ENCODE data around the gene PVALEF.

PVALEF gene

DNA sequence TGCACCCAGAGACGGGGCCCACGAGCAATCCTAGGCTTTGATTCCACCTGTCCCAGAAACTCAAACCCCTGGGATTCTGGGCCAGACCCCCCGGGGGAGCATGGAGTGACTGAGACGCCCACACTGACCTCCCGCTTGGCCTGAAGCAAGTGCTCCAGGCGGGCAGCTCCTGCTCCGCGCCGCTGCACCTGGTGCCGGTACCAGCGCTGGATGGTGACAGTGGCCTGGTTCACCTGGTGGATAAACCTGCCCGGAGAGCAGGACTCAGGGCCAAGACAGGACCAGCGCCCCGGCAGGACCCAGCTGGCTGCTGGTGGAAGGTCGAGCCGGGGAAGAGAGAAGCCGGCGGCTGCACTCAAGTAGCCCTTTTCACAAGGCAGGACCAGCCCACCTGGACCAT is 34.9 kb downstream of the PVALEF start:
- no peak for DNase-seq

DNA sequence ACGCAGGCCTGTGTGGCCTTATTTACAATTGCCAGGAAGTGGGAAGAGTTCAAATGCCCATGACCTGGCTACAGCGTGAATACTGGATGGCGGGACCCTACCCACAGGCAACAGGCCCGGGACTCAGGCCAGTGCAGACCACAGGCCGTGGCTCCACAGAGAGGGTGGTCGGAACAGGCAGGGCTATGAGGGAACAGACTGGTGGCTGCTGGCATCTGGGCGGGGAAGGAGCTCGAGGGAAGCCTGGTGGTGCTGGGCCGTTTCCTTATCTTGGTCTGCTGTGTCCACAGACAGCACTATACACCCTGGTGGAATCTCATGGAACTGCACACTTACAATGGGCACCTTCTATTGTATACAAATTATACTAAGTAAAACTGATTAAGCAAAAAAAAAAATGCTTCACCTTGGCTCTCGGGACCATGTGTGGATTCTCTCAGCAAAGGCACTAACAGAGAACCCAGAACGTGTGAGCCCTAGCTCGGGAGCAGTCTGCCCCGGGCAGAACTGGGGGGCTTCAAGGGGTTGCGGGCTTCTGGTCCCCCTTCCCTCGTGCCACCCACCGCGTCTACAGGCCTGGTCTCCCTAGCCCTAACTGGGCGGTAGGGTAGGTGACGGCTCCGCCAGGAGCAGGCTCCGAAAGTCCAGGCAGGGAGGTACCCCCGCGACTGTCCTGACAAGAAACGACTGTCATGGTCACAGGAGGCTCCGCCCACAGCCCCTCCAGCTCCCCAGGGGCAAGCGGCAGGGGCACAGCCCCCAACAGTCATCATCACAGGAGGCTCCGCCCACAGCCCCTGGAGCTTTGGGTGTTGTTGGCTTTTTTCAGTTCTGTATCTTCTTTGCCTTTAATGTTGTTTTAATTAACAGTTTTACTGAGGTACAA is 35.6 kb downstream of the PVALEF start:
- DNase-seq: peak; percentile 80

DNA sequence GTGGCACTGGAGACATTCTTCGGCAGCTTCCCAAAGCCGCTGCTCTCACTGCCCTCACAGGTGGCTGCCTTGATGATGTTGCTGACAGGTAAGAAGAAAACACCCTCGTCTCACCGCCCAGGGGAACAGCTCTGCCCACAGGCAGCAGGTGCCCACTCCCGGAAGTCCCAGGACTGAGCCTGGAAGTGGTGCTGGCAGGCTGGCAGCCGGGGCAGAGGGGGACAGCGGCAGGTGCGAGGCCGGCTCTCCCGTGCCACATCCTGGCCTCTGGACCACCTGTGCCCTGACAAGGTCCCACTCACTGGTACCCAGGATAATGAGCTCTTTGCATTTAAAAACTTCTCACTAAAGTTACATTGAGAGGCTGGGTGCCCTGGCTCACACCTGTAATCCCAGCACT is 37.0 kb downstream of the PVALEF start:
- DNase-seq: no peak

DNA sequence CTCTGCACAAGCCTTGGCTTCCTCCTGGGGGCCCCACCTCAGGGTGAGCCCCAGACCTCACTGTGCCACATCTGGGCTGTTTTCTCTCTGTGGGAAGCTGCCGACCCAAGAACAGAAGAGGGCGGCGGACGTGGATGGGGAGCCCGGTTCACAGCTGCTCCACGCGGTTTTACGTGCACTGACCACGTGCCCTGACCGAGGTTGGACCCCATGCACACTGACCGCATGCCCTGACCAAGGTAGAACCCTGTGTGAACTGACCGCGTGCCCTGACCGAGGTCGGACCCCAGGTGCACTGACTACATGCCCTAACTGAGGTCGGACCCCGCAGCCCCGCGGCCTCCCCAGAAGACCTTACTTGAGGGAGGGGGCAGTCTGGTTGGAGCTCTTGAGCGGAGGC is 37.8 kb downstream of the PVALEF start:
- DNase-seq: no peak

DNA sequence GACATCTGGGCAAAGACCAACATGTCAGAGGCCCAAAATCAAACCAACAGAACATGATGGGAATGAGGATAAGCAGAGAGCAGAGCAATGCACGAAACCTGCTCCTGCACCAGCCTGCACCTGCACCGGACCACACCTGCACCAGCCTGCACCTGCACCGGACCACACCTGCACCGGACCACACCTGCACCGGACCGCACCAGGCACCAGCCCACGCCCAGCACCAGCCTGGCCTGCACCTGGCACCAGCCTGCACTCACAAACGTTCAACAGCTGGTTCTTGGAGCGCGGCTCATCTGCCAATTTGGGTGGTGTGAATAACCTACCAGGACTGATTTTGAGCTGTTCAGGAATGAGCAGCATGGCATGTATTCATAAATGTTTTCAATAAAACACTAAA is 39.3 kb downstream of the PVALEF start:
- DNase-seq: no peak

DNA sequence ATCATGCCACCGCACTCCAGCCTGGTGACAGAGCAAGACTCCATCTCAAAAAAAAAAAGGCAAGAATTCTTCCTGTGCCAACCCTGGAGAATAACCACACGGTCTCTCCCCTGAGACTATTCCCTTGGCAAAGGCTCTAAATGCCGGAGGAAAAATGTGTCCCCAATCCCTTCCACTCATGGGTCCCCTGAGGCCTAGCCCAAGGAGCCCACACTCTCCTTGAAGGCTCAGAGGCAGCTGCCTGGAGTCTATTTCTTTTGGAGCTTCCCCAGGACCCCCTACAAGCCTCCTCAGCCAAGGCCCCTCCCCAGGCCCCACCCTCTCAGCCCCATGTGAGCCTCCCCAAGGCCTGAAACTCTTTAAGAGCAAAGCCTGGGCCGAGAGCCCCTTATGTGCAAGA is 40.9 kb downstream of the PVALEF start:
- DNase-seq: no peak

DNA sequence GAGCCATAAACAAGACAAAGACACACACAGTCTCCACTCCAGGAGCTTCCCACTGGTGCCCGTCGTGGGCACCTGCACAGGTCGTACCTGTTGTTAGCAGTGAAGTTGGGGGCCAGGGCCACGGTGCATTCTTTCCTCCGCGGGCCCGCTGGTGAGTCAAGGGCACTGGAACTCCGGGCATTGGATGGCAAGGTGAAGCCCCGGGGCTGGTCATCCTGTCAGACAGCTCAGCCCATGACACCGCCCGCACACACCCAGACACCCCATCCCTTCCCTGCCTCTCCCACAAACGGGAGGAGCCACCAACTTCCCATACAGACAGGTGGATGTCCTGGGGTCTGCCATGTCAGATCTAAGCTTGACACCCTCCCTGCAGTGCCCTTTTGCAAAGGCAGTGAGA is 41.4 kb downstream of the PVALEF start:
- DNase-seq: no peak

DNA sequence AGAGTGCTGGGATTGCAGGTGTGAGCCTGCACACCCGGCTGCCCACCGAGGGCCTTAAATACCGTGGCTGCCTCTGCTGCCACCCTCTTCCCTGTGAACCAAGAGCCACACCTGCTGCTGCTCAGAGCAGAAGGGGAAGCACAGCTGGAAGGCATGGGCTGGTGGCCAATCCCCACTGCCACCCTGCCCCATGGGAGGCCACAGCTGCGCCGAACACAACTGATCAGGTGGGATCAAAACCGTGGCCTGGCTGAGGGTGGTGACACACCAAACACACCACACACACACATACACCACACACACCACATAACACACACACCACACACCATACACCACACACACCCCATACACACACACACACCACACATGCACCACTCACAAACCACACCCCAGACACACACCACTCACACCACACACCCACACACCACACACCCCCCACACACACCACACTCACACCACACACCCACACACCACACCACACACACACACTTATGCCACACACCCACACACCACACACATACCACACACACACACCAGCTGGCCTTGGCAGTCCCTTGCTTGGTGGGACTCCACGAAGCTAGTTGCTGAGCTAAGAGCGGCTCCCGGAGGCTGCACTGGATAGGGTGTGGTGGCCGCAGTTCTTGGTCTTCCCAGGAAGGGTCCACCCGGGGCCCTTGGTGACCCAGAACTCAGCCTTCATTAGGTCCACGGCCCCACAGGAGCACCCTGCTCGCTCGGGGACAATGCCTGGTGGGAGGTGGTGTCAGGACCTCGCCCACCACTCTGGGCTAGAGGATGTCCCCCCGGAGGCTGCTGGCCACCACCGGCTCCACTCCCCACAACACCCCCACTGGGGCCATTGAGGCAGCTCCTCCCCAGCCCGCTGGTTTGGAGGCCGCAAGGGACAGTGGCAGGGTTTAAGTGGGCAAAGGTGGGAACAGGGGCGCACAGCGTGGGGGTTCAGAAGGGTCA is 42.6 kb downstream of the PVALEF start:
- no peak for DNase-seq

DNA sequence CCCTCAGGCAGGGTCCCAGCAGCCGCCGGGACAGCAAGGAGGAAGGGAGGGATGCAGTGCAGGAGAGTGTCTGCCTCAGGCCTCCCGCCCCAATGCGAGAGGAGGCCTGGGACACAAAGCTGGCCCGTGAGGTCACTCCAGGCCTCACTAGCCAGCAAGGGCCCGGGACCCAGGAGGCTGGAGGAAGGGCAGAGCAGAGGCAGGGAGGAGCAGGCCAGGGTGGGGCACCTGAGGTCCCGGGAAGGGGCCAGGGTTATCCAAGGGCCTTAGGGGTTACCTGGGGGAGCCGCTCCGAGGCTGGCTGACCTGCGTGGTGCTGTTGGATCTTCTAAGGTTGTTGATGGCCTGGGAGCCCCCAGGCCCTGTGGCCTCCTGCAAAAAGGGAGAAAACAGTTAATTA is 43.3 kb downstream of the PVALEF start:
- DNase-seq: no peak

DNA sequence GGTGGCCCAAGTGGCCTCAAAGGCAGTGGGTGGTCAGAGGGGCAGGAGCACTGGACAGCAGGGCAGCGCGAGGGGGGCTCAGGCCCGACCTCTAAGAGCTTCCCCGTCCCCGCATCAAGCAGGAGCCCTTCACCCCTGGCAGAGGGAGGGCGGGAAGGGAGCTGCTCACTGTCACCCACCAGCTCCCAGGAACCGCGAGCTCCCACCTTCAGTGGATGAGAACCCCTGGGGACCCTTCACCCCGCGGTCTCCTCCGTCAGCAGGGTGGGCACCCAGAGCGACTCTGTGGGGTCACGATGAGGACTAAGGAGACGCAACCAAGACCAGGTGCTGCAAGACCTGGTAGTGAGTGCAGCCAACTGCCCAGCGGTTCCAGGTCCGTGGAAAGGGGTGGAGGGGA is 43.8 kb downstream of the PVALEF start:
- no peak for DNase-seq

DNA sequence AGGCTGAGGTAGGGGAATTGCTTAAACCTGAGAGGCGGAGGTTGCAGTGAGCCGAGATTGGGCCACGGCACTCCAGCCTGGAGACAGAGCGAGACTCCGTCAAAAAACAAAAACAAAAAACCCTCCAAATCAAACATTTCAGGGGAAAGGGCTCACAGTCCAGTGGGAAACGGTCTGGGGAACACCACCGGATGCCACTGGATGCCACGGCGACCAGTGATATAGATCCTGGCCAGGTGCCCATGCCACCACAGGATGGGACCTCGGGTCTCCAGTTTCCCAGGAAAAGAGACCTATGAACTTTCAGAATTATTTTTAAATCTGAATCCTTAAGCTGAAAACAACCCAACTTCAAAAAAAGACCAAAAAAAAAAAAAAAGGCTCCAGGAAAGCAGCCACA is 45.2 kb downstream of the PVALEF start:
- DNase-seq: no peak

DNA sequence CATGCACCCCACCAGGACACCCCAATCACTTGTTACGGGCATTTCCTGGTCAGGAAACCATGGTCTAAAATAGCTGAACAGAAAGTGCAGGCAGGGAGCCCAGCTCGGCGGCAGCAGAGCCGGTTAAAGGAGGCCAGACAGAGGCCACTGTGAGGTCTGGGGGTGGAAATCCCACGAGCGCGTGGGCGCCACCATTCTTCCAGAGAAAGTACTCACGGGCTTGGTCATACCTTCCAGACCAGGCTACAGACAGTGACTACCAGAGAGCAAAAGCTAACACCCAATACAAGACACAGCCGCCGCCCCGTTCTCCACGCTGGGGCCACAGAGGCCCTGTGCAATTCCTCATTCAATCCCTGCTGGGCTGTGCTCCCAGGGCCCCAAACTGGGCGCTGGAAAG is 45.6 kb downstream of the PVALEF start:
- no peak for DNase-seq

DNA sequence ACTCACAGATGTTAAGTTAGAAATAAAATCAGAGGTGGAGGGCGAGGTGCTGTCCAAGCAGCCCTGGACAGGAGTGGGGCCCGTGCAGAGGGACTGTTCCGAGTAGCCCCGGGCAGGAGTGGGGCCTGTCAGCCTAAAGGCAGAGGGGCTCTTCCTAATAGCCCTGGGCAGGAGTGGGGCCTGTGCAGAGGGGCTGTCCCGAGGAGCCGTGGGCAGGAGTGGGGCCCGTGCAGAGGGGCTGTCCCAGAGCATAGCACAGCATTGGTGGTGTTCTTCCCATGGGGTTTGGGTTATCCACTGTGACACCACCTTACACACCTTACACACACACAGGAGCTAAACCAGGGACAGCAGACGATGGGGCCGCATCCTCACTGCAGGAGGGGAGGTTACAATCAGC is 47.1 kb downstream of the PVALEF start:
- no peak for DNase-seq

DNA sequence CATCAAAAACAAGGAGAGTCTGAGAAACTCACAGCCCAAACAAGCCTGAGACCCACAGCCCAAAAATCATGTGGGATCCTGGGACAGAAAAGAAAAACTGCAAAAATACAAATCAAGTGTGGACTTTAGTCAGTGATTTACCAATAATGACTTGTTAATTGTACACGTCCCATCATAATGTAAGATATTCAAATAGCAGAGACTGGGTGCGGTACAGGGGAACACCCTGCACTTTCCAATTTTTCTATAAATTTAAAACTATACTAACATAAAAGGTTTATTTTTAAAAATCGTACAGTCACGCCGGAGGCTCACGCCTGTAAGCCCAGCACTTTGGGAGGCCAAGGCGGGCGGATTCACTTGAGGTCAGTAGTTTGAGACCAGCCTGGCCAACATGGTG is 48.7 kb downstream of the PVALEF start:
- no peak for DNase-seq

DNA sequence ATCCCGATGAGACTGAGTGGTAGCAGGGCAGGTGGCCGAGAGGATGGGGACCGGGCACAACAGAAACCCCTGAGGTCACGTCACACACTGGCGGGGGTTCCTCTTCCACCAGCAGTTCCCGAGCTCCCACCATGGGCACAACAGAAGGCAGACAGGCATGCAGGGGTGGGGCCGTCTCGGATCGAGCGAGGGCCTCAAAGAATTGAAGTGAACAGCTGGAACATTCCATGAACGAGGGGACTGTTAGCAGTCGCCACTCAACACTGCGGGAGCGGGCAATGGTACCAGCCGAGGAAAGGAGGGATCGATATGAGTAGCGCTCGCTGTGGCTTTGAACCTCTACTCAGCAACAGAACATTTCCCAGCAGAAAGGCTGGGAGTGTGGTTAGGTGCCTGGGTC is 52.2 kb downstream of the PVALEF start:
- DNase-seq: no peak

DNA sequence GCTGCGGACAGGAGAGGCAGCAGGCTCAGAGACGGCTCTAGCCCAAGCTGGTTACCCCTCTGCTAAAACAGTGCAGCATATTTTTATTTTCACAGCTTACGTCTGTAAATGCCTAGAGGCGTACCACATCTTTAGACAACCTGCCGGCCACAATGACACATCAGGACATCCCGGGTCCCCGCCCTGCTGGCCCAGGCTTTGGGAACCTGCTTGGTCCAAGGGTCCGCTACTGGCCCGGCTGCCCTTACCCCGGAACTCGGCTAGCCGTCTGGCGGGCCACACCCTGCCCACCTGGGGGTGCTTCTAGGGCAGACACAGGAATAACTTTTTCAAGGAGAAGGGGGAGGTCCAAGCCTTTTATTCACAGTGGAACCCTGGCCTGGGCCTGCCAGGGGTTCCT is 53.2 kb downstream of the PVALEF start:
- no peak for DNase-seq

DNA sequence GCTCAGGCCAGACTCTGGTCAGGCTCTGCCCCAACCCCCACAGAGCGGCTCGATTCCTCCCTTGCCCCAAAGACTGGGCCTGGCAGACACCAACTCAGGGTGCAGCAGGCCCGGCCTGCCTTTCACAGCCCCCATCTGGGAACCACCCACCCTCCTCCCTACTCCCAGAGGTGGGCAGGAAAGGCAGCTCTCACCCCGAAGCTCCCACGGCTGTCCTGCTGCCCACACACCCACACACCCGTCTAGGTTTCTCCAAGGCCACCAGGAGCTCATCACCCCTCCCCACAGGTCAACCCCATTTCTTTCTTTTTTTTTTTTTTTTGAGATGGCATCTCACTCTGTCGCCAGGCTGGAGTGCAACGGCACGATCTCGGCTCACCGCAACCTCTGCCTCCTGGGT is 53.7 kb downstream of the PVALEF start:
- no peak for DNase-seq

DNA sequence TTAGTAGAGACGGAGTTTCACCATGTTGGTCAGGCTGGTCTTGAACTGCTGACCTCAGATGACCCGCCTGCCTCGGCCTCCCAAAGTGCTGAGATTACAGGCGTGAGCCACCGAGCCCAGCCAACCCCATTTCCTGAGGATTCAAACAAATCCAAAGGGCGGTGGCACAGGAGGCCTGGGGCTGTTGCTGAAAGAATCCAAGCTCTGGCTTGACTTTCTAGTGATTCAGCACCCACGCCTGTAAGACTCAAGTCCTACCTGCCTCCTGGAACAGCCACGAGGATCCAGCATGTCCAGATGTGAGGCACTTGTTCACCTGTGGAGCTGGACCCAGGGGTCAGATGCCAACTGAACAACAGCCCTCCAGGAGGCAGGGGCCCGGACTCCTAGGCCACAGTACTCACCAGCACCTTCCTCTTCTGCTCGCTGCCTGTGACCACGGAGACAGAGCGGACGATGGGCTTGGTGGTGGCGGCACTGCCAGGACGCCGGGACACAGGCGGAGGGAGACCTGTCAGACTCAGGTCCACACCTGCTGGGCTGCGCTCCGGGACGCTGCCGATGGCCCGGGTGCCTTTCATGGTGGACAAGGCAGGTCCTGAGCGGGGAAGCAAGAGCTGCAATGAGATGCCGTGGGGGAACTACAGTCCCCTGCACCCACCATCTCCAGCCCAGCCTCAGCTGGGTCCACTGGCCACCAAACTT is 54.3 kb downstream of the PVALEF start:
- no peak for DNase-seq

DNA sequence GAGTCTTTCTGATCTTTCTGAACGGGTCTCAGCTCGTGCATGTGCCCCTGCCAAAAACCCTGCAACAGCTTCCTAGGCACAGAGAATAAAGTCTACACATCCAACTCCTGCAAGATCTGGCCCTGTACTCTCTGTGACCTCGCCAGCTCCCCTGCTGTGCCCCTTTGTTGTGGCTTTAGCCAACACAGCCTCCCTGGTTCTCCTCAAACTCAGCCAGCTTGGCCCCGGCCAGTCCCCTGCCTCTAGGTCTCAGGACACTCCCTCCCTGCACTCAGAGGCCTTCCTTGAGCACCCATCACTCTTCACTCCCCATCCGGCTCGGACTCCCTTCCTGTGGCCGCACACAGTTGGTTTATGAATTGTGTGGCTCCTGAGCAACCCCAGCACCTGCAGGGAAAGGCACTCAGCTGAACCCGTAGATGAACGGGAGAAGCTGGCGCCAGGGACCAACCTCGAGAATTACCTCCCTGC is 56.1 kb downstream of the PVALEF start:
- DNase-seq: no peak

DNA sequence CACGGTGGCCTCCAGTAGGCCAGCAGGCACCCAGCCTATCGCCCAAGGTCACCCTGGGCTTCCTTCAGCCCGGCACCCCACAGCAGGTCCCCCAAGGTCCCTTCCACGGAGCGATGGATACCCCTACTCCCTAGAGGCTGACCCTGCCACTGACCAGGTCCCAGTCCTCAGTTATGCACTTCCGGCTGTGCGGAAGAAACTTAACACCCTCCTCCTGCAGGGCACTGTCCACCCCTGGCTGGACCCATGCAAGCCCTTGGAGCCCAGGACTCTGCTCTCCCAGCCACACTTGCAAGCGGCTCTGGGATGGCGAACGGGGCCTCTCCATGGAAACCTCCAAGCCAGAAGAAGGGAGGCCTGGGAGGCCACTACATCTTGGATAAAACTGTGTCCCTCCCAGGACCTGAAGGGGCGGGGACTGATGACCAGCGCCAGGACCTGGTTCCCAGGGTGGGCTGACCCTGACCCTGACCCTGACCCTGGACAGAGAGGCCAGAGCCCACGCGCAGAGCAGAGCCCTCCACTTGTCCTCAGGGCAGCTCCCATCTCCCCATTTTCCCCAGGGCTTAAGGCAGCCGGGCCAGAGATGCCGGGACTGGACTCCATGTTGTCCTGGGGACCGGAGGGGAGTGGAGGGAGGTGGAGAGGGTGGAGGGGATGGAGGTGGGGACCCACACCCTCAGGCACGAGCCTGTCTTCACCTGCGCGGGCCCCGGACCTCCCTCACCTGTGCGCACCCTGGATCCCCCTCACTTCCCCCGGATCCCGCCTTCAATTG is 56.7 kb downstream of the PVALEF start:
- DNase-seq: peak; percentile 25

DNA sequence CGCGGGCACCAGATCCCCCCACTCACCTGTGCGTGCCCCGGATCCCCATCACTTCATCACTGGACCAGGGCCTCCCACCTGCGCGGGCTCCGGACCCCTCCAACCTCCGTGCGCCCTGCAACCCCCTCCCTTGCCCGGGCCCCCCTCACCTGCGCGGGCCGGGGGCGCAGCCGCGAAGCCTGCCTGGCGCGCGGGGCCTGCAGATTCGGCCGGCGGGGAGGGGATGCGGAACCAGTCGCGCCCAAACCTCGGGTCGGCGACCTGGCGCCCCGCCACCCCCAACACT is 57.3 kb downstream of the PVALEF start:
- no peak for DNase-seq

DNA sequence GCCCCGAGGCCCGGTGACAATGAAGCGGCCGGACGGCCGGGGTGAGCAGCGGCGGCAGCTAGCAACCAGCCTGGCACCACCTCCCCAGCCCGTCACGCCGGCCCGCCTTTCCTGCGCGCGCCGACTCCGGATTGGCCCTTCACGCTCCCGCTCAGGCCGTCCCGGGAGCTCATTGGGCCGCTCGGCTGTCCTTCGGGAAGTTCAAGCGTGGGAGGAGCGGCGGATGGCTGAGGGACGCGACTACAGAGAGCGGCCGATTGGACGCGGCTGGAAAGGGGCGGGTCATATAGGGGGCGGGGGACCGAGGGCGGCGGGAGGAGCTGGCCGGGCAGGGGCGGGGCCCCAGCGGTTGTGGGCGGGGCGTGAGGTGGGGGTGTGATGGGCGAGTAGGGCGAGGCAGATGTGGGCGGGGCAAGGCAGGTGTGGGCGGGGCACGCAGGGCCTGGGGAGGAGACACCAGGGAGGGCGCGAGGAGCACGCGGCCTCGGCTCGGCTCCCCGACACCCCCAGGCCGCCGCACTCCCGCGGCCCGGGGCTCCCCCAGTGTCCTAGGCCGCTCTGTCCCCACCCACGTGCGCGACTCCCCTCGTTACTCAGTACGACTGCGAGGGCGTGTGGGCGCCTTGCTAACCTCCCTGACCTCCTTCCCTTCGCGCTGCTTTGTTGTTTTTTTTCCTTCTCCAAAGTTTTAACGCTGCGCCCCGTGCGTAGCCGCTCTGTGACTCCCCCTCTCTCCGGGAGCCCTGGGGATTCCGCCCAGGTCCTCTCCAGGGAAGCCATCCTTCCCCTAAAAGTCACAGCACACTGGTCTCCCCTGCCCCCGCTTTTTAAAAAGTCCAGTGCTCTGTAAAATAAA is 57.8 kb downstream of the PVALEF start, which contains the start of gene CEP131:
CEP131 (minus strand) TSS at position 60 of the 856 bp plus-strand sequence. CDS start 2,909 bp downstream, outside the sequence.
- DNase-seq: peak; percentile 99
